ENCODE data around the gene SMYD5.
"Not testable (repeated sequence)": the region's sequence is repeated elsewhere in the genome, so short reads cannot be mapped to it uniquely, and the experiment has no call there.

SMYD5 gene

GRCh38 chr2:73176881-73177644 lies 37.0 kb upstream of the SMYD5 start:
- peaks cover 2% of the 10 kb centered on the region for H3K4me1 ChIP-seq (ENCODE audit: control insufficient read depth, low read depth, low read length)
- no peak overlapping the region for H4K5ac ChIP-seq (ENCODE audit: low read length)
- no peaks in the 10 kb centered on the region for H3K36me3 ChIP-seq (ENCODE audit: control insufficient read depth, insufficient read depth, low read length)
- peak overlapping the region; percentile 88 for H3K4me2 ChIP-seq (ENCODE audit: low read length)
- peak overlapping the region; percentile 37 for H3K4me3 ChIP-seq (ENCODE audit: low read length)
- H3K79me1 ChIP-seq (ENCODE audit: low read length): no peaks in the 10 kb centered on the region
- H3K27me3 ChIP-seq (ENCODE audit: insufficient read depth, low read length, poor library complexity): peaks cover 9% of the 10 kb centered on the region
- no peak overlapping the region for H2BK15ac ChIP-seq (replicated peaks; ENCODE audit: low read depth)
- no peak overlapping the region for H3K4ac ChIP-seq (ENCODE audit: low read depth, low read length)
- no peak overlapping the region for H2BK120ac ChIP-seq (ENCODE audit: low read depth, low read length)
- WGBS (ENCODE audit: extremely low coverage, insufficient coverage, low lambda C conversion rate): no CpG with 5 or more reads among the region's 56 CpGs
- no peak overlapping the region for H3K18ac ChIP-seq (ENCODE audit: low read length)
- H3K27ac ChIP-seq (ENCODE audit: low read depth, low read length): no peak overlapping the region
- no peak overlapping the region for H4K8ac ChIP-seq (ENCODE audit: low read depth, low read length)
- H2BK5ac ChIP-seq (ENCODE audit: low read length): no peak overlapping the region
- H3K79me2 ChIP-seq (ENCODE audit: control insufficient read depth, insufficient read depth, low read length): no peaks in the 10 kb centered on the region
- peak; percentile 87 for DNase-seq
- H2AK5ac ChIP-seq (ENCODE audit: low read length): no peak overlapping the region
- H3K56ac ChIP-seq (ENCODE audit: low read length): peak overlapping the region; percentile 91
- H3K23ac ChIP-seq (ENCODE audit: low read length): no peak overlapping the region
- peak overlapping the region; percentile 71 for H3K9ac ChIP-seq (ENCODE audit: low read length)

GRCh38 chr2:73177645-73178255 lies 36.3 kb upstream of the SMYD5 start:
- Histone ChIP-seq H3K27ac (ENCODE audit: low read depth, low read length) (no peak overlapping the region), H3K56ac (ENCODE audit: low read length) (no peak overlapping the region), H2BK120ac (ENCODE audit: low read depth, low read length) (no peak overlapping the region), H3K23ac (ENCODE audit: low read length) (no peak overlapping the region), H3K18ac (ENCODE audit: low read length) (no peak overlapping the region), H3K4me3 (ENCODE audit: low read length) (no peak overlapping the region), H3K79me2 (ENCODE audit: control insufficient read depth, insufficient read depth, low read length) (no peaks in the 10 kb centered on the region), H2BK15ac (replicated peaks; ENCODE audit: low read depth) (no peak overlapping the region), H3K27me3 (ENCODE audit: insufficient read depth, low read length, poor library complexity) (peaks cover 9% of the 10 kb centered on the region), H3K4me2 (ENCODE audit: low read length) (no peak overlapping the region), H3K4ac (ENCODE audit: low read depth, low read length) (no peak overlapping the region), H3K36me3 (ENCODE audit: control insufficient read depth, insufficient read depth, low read length) (no peaks in the 10 kb centered on the region), H3K79me1 (ENCODE audit: low read length) (no peaks in the 10 kb centered on the region), H4K5ac (ENCODE audit: low read length) (no peak overlapping the region), H2BK5ac (ENCODE audit: low read length) (no peak overlapping the region), H4K8ac (ENCODE audit: low read depth, low read length) (no peak overlapping the region), H3K9ac (ENCODE audit: low read length) (no peak overlapping the region), H2AK5ac (ENCODE audit: low read length) (no peak overlapping the region), H3K4me1 (ENCODE audit: control insufficient read depth, low read depth, low read length) (peaks cover 2% of the 10 kb centered on the region)
- DNase-seq: no peak
- WGBS (ENCODE audit: extremely low coverage, insufficient coverage, low lambda C conversion rate): no CpG with 5 or more reads among the region's 12 CpGs

DNA sequence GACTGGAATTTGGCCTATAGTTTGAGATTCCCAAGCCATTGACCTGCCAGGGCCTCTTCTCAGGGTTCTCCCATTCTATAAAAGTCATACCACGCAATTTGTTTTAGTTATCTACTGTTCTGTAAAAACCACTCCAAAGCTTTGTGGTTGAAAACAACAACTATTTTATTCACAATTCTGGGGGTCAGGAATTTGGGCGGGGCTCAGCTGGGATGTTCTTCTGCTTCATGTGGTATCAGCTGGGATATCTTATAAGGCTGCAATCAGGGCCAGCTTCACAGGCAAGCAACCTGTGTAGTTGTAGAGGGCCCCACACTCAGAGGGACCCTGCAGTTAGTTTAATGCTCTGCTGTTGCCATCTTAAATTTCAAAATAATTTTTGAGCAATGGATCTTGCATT lies 28.1 kb upstream of the SMYD5 start:
- no peak overlapping the region for H3K9ac ChIP-seq (ENCODE audit: low read length)
- H3K23ac ChIP-seq (ENCODE audit: low read length): no peak overlapping the region
- H3K4me1 ChIP-seq (ENCODE audit: control insufficient read depth, low read depth, low read length): no peaks in the 10 kb centered on the region
- H3K4ac ChIP-seq (ENCODE audit: low read depth, low read length): no peak overlapping the region
- DNase-seq: no peak
- no peak overlapping the region for H3K56ac ChIP-seq (ENCODE audit: low read length)
- H3K4me2 ChIP-seq (ENCODE audit: low read length): no peak overlapping the region
- no peak overlapping the region for H4K8ac ChIP-seq (ENCODE audit: low read depth, low read length)
- no CpG with 5 or more reads among the region's 2 CpGs for WGBS (ENCODE audit: extremely low coverage, insufficient coverage, low lambda C conversion rate)
- H4K5ac ChIP-seq (ENCODE audit: low read length): no peak overlapping the region
- H2AK5ac ChIP-seq (ENCODE audit: low read length): no peak overlapping the region
- H3K36me3 ChIP-seq (ENCODE audit: control insufficient read depth, insufficient read depth, low read length): no peaks in the 10 kb centered on the region
- no peak overlapping the region for H2BK5ac ChIP-seq (ENCODE audit: low read length)
- H3K79me1 ChIP-seq (ENCODE audit: low read length): no peaks in the 10 kb centered on the region
- no peak overlapping the region for H3K27ac ChIP-seq (ENCODE audit: low read depth, low read length)
- H2BK120ac ChIP-seq (ENCODE audit: low read depth, low read length): no peak overlapping the region
- no peak overlapping the region for H2BK15ac ChIP-seq (replicated peaks; ENCODE audit: low read depth)
- H3K18ac ChIP-seq (ENCODE audit: low read length): no peak overlapping the region
- H3K79me2 ChIP-seq (ENCODE audit: control insufficient read depth, insufficient read depth, low read length): no peaks in the 10 kb centered on the region
- no peaks in the 10 kb centered on the region for H3K27me3 ChIP-seq (ENCODE audit: insufficient read depth, low read length, poor library complexity)
- no peak overlapping the region for H3K4me3 ChIP-seq (ENCODE audit: low read length)

GRCh38 chr2:73187549-73187948 lies 26.5 kb upstream of the SMYD5 start:
- H3K27me3 ChIP-seq (ENCODE audit: insufficient read depth, low read length, poor library complexity): no peaks in the 10 kb centered on the region
- no peaks in the 10 kb centered on the region for H3K4me1 ChIP-seq (ENCODE audit: control insufficient read depth, low read depth, low read length)
- H3K4me3 ChIP-seq (ENCODE audit: low read length): no peak overlapping the region
- no peak overlapping the region for H3K23ac ChIP-seq (ENCODE audit: low read length)
- H2BK120ac ChIP-seq (ENCODE audit: low read depth, low read length): no peak overlapping the region
- H3K79me2 ChIP-seq (ENCODE audit: control insufficient read depth, insufficient read depth, low read length): no peaks in the 10 kb centered on the region
- no peak for DNase-seq
- H3K56ac ChIP-seq (ENCODE audit: low read length): no peak overlapping the region
- no peak overlapping the region for H3K18ac ChIP-seq (ENCODE audit: low read length)
- no peaks in the 10 kb centered on the region for H3K36me3 ChIP-seq (ENCODE audit: control insufficient read depth, insufficient read depth, low read length)
- H4K8ac ChIP-seq (ENCODE audit: low read depth, low read length): no peak overlapping the region
- whole genome bisulfite sequencing (ENCODE audit: extremely low coverage, insufficient coverage, low lambda C conversion rate): no CpG with 5 or more reads among the region's 2 CpGs
- H4K5ac ChIP-seq (ENCODE audit: low read length): no peak overlapping the region
- H2BK5ac ChIP-seq (ENCODE audit: low read length): no peak overlapping the region
- no peak overlapping the region for H3K9ac ChIP-seq (ENCODE audit: low read length)
- H3K4me2 ChIP-seq (ENCODE audit: low read length): no peak overlapping the region
- H3K4ac ChIP-seq (ENCODE audit: low read depth, low read length): no peak overlapping the region
- no peak overlapping the region for H2BK15ac ChIP-seq (replicated peaks; ENCODE audit: low read depth)
- no peaks in the 10 kb centered on the region for H3K79me1 ChIP-seq (ENCODE audit: low read length)
- no peak overlapping the region for H2AK5ac ChIP-seq (ENCODE audit: low read length)
- no peak overlapping the region for H3K27ac ChIP-seq (ENCODE audit: low read depth, low read length)

DNA sequence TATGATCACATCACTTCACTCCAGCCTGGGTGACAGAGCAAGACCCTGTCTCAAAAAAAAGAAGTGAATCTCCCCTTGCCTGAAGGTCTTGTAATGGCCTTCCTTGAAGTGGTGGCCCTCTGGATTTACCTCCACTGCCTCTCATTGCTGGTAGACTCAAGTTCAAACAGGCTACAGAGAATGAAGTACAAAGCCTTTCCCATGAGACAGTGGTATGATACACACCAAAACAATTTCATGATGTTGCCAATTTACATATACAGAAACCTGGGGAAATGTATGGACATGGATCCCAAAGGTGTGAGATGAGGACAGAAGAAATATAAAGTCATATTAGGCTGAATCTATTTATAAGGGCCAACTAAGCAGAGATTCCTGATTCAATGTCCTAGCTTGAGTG lies 16.5 kb upstream of the SMYD5 start:
- Histone ChIP-seq H3K9ac (ENCODE audit: low read length) (no peak overlapping the region), H3K79me1 (ENCODE audit: low read length) (no peaks in the 10 kb centered on the region), H4K5ac (ENCODE audit: low read length) (no peak overlapping the region), H3K56ac (ENCODE audit: low read length) (no peak overlapping the region), H3K4me2 (ENCODE audit: low read length) (no peak overlapping the region), H3K36me3 (ENCODE audit: control insufficient read depth, insufficient read depth, low read length) (no peaks in the 10 kb centered on the region), H3K79me2 (ENCODE audit: control insufficient read depth, insufficient read depth, low read length) (no peaks in the 10 kb centered on the region), H3K23ac (ENCODE audit: low read length) (no peak overlapping the region), H2BK120ac (ENCODE audit: low read depth, low read length) (no peak overlapping the region), H3K18ac (ENCODE audit: low read length) (no peak overlapping the region), H3K4me3 (ENCODE audit: low read length) (no peak overlapping the region), H2BK15ac (replicated peaks; ENCODE audit: low read depth) (no peak overlapping the region), H3K4ac (ENCODE audit: low read depth, low read length) (no peak overlapping the region), H2BK5ac (ENCODE audit: low read length) (no peak overlapping the region), H3K4me1 (ENCODE audit: control insufficient read depth, low read depth, low read length) (no peaks in the 10 kb centered on the region), H4K8ac (ENCODE audit: low read depth, low read length) (no peak overlapping the region), H3K27ac (ENCODE audit: low read depth, low read length) (no peak overlapping the region), H2AK5ac (ENCODE audit: low read length) (no peak overlapping the region), H3K27me3 (ENCODE audit: insufficient read depth, low read length, poor library complexity) (no peaks in the 10 kb centered on the region)
- no peak for DNase-seq

- not testable (repeated sequence) for H3K4me1 ChIP-seq (ENCODE audit: control insufficient read depth, low read depth, low read length); H3K27me3 ChIP-seq (ENCODE audit: insufficient read depth, low read length, poor library complexity); H4K8ac ChIP-seq (ENCODE audit: low read depth, low read length); H3K4ac ChIP-seq (ENCODE audit: low read depth, low read length); H3K4me3 ChIP-seq (ENCODE audit: low read length); H2AK5ac ChIP-seq (ENCODE audit: low read length); H3K9ac ChIP-seq (ENCODE audit: low read length); H2BK15ac ChIP-seq (replicated peaks; ENCODE audit: low read depth); H3K79me2 ChIP-seq (ENCODE audit: control insufficient read depth, insufficient read depth, low read length); H2BK120ac ChIP-seq (ENCODE audit: low read depth, low read length); H3K23ac ChIP-seq (ENCODE audit: low read length); H3K18ac ChIP-seq (ENCODE audit: low read length); H4K5ac ChIP-seq (ENCODE audit: low read length); H3K4me2 ChIP-seq (ENCODE audit: low read length); H2BK5ac ChIP-seq (ENCODE audit: low read length); DNase-seq; H3K36me3 ChIP-seq (ENCODE audit: control insufficient read depth, insufficient read depth, low read length); H3K79me1 ChIP-seq (ENCODE audit: low read length); H3K27ac ChIP-seq (ENCODE audit: low read depth, low read length); H3K56ac ChIP-seq (ENCODE audit: low read length)
- WGBS (ENCODE audit: extremely low coverage, insufficient coverage, low lambda C conversion rate): no CpG with 5 or more reads among the region's 10 CpGs
Observed at GRCh38 chr2:73200281-73200680, 13.8 kb upstream of the SMYD5 start.
